Kidney (tissue), 14 donors: ENCODE results near the gene DROSHA. TPM values are rescaled to one million over a fixed set of nuclear protein-coding genes. Genes with fewer than 3 reads are reported as not detected.

ENCODE experiments used
- DNase-seq, 5 donors: peaks; one replicate each; pipeline ENCODE4 v3.0.0-alpha.2; 2013 to 2020
- FAIRE-seq: peaks from 2 replicates; lab custom pipeline; 2012; peaks lifted over from hg19 to GRCh38; lab: Jason Lieb, UNC
- H3K27ac ChIP-seq, 2 donors: one replicate each; pipeline ENCODE4 v1.7.0; 2013; ENCODE audit warnings: low read depth in 2 of 2, low read length in 2 of 2, inconsistent platforms in 1 of 2
- H3K27me3 ChIP-seq: one replicate; pipeline ENCODE4 v1.7.1; 2013; ENCODE audit warnings: low read length, inconsistent platforms; ENCODE audit not compliant: control insufficient read depth, insufficient read depth
- H3K36me3 ChIP-seq, 3 donors: one replicate each; pipeline versions ENCODE4 v1.7.0 to v1.7.1; 2013; ENCODE audit warnings: low read length in 3 of 3, control low read depth in 1 of 3, inconsistent platforms in 1 of 3; ENCODE audit not compliant: insufficient read depth in 3 of 3, control insufficient read depth in 2 of 3
- H3K4me1 ChIP-seq, 3 donors: one replicate each; pipeline versions ENCODE4 v1.7.0 to v1.7.1; 2013; ENCODE audit warnings: low read length in 3 of 3, inconsistent platforms in 1 of 3, low read depth in 1 of 3; ENCODE audit not compliant: control insufficient read depth in 2 of 3, insufficient read depth in 2 of 3
- H3K4me3 ChIP-seq, 3 donors: one replicate each; pipeline versions ENCODE4 v1.7.0 to v1.8.1; 2013; ENCODE audit warnings: low read length in 3 of 3, control low read depth in 1 of 3, inconsistent platforms in 1 of 3
- H3K9ac ChIP-seq, 3 donors: one replicate each; pipeline versions ENCODE4 v1.7.0 to v1.7.1; 2013; ENCODE audit warnings: low read length in 3 of 3, control low read depth in 1 of 3, inconsistent platforms in 1 of 3
- H3K9me3 ChIP-seq, 3 donors: one replicate each; pipeline versions ENCODE4 v1.7.0 to v1.7.1; 2013; ENCODE audit warnings: low read length in 3 of 3, control low read depth in 1 of 3, inconsistent platforms in 1 of 3; ENCODE audit not compliant: control insufficient read depth in 2 of 3, insufficient read depth in 1 of 3
- intact Hi-C: fragments of 100-400 bp; cut with DNase I; formaldehyde crosslinking; loops from one replicate; pipeline ENCODE4 v1.11.1; 2022
- polyA plus RNA-seq: library from polyadenylated mRNA; stranded (reverse); fragments of 350-450 nt; fragmentation: Illumina TruSeq; extraction: RNeasy Lipid Tissue Mini Kit (QIAGEN cat#74804); gene quantifications from one replicate; pipeline ENCODE4 v1.2.3, GENCODE V29; 2014; ENCODE audit warnings: low read depth, low replicate concordance; ENCODE audit not compliant: insufficient read depth
- total RNA-seq: library from RNA; stranded (reverse); fragmentation: NEBNext Ultra II Directional; extraction: Animal tissue kit (Norgen Biotek cat#: 25700); gene quantifications from one replicate; pipeline ENCODE4 v1.2.1, GENCODE V29; 2021
- TF ChIP-seq, protein P1 (sequence below): IDR thresholded peaks from 3 replicates; pipeline ENCODE4 v1.5.1; 2012; ENCODE audit warnings: mild to moderate bottlenecking, moderate library complexity, borderline replicate concordance; ENCODE audit not compliant: insufficient read depth; ENCODE audit errors: extremely low read depth
- donor health status: control.
- donor health status: control.
- donor health status: control.
- donor health status: control.
- donor health status: control.
- donor health status: DM: yes; HTN: yes; CAD: no.
- donor health status: Normal renal cell carcinoma (clear cell type).

The DROSHA gene
- total and polyA plus RNA-seq, 2 donors from 2014 or later, result 39.9 to 51.6 TPM

DNA sequence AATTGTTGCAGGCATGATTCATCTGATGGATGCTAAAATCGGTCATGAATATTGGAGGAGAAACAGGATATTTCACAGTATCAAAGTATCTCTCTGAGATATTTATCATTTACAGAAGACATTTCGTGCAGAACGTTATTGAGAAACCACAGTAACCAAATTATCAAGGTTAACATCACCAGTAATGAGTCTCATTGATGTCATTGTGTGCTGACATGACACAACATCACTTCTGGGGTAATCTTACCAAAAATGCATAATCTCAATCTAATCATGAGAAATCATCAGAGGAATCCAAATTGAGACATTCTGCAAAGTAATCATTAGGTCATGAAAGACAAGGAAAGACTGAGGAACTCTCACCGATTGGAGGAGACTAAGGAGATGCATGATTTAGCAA is 42.9 kb upstream of the DROSHA start:
- no peaks in the 10 kb centered on the region for H3K9me3 ChIP-seq
- H3K4me1 ChIP-seq, result no peaks in the 10 kb centered on the region
- no peak overlapping the region for H3K4me3 ChIP-seq
- no peak overlapping the region for H3K27ac ChIP-seq
- intact Hi-C loops, result no loop called here
- TF ChIP-seq, protein P1, sequence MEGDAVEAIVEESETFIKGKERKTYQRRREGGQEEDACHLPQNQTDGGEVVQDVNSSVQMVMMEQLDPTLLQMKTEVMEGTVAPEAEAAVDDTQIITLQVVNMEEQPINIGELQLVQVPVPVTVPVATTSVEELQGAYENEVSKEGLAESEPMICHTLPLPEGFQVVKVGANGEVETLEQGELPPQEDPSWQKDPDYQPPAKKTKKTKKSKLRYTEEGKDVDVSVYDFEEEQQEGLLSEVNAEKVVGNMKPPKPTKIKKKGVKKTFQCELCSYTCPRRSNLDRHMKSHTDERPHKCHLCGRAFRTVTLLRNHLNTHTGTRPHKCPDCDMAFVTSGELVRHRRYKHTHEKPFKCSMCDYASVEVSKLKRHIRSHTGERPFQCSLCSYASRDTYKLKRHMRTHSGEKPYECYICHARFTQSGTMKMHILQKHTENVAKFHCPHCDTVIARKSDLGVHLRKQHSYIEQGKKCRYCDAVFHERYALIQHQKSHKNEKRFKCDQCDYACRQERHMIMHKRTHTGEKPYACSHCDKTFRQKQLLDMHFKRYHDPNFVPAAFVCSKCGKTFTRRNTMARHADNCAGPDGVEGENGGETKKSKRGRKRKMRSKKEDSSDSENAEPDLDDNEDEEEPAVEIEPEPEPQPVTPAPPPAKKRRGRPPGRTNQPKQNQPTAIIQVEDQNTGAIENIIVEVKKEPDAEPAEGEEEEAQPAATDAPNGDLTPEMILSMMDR, result no peak
- no peak for FAIRE-seq
- no peak overlapping the region for H3K9ac ChIP-seq
- no peaks in the 10 kb centered on the region for H3K27me3 ChIP-seq
- no peaks in the 10 kb centered on the region for H3K36me3 ChIP-seq
- DNase-seq, result no peak

DNA sequence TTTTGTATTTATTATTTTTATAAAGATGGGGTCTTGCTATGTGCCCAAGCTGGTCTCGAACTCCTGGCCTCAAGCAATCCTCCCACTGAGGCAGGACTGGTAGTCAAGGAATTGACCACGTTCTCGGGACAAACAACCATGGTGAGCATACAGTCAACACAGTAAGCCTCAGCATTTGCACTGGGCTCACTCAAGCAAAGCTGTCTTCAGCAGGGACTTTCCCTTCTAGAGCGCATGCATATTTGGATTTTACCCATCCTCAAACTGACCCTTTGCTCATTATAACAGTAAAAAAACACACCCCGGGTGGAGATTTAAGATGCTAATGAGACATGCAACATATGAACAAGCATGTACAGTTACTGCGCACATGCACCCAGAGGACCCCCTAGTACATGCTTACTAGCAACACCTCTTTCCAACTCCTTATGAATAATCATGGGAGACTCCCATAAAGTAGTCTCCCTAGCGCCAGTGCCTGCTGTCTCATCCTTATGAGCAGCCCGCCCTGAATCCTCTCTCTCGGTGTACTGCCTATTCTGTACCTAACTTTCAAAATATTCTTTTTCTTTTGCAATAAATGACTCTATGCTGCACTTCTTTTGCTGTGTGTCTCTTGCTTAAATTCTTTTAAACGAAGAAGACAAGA is 41.7 kb upstream of the DROSHA start:
- intact Hi-C loops, result no loop called here
- H3K27me3 ChIP-seq, result no peaks in the 10 kb centered on the region
- TF ChIP-seq, protein P1, result no peak
- no peak overlapping the region for H3K9ac ChIP-seq
- no peak overlapping the region for H3K4me3 ChIP-seq
- DNase-seq (no peak), FAIRE-seq (no peak)
- H3K9me3 ChIP-seq, result no peaks in the 10 kb centered on the region
- no peaks in the 10 kb centered on the region for H3K36me3 ChIP-seq
- no peaks in the 10 kb centered on the region for H3K4me1 ChIP-seq
- no peak overlapping the region for H3K27ac ChIP-seq

DNA sequence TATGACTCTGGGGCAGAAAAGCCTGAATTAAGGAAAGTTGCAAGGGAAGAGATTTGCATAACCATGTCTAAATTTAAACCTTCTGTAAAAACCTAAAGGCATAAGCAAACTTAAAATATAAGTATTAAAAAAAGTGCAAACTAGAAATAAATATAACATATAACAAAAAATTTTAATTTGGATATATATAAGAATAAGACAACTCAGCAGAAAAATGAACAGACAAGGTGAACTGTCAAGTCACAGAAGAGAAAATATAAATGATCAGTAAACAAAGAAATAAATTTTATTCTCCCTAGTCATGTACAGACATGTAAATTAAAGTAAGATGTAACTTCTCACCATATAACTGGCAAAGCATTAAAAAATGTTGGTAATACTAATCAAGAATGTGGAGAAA is 37.2 kb upstream of the DROSHA start:
- peak; percentile 45 for FAIRE-seq
- Histone ChIP-seq H3K9me3 (no peaks in the 10 kb centered on the region), H3K4me1 (no peaks in the 10 kb centered on the region), H3K27ac (no peak overlapping the region), H3K36me3 (no peaks in the 10 kb centered on the region), H3K9ac (no peak overlapping the region), H3K27me3 (no peaks in the 10 kb centered on the region), H3K4me3 (no peak overlapping the region)
- TF ChIP-seq, protein P1, result no peak
- intact Hi-C loops, result no loop called here
- no peak for DNase-seq
